Measurements from ENCODE around the gene PTPRE.
"Not testable (repeated sequence)": the region's sequence is repeated elsewhere in the genome, so short reads cannot be mapped to it uniquely, and the experiment has no call there.

- TF ChIP-seq, protein P1, sequence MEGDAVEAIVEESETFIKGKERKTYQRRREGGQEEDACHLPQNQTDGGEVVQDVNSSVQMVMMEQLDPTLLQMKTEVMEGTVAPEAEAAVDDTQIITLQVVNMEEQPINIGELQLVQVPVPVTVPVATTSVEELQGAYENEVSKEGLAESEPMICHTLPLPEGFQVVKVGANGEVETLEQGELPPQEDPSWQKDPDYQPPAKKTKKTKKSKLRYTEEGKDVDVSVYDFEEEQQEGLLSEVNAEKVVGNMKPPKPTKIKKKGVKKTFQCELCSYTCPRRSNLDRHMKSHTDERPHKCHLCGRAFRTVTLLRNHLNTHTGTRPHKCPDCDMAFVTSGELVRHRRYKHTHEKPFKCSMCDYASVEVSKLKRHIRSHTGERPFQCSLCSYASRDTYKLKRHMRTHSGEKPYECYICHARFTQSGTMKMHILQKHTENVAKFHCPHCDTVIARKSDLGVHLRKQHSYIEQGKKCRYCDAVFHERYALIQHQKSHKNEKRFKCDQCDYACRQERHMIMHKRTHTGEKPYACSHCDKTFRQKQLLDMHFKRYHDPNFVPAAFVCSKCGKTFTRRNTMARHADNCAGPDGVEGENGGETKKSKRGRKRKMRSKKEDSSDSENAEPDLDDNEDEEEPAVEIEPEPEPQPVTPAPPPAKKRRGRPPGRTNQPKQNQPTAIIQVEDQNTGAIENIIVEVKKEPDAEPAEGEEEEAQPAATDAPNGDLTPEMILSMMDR (IDR thresholded peaks at IDR 0.05): not testable (repeated sequence)
- TF ChIP-seq EP300, POLR2A (IDR thresholded peaks at IDR 0.05): not testable (repeated sequence)
Observed at GRCh38 chr10:128094596-128094995, 187.7 kb downstream of the PTPRE start.
